MV-4-11 (cell line): ENCODE results near the gene GAS2L2.

Experiments used
- DNase-seq: peaks from one replicate; lab custom pipeline; 2025; lab: John Stamatoyannopoulos, UW

The GAS2L2 gene

GRCh38 chr17:35694906-35695305 is 58.1 kb downstream of the GAS2L2 start:
- DNase-seq, result no peak
